ENCODE measurements around the gene RHBDD1.

GRCh38 chr2:226977775-226978190 is 141.9 kb downstream of the RHBDD1 start:
- TF ChIP-seq CTCF (IDR thresholded peaks at IDR 0.05) (no peak), EZH2 (IDR thresholded peaks at IDR 0.05; ENCODE audit: borderline replicate concordance, insufficient read depth, low read depth, low read length, poor library complexity, severe bottlenecking) (no peak)
